Measurements from ENCODE around the gene OVOL3. TPM values are rescaled to one million over a fixed set of nuclear protein-coding genes. Genes with fewer than 3 reads are reported as not detected.
"Not testable (repeated sequence)": the region's sequence is repeated elsewhere in the genome, so short reads cannot be mapped to it uniquely, and the experiment has no call there.

OVOL3 gene
- total and polyA plus RNA-seq, 4 donors, result not detected

- no peaks in the 10 kb centered on the region for H3K27me3 ChIP-seq (ENCODE audit: control insufficient read depth in 4 of 4, insufficient read depth in 4 of 4, low read length in 3 of 4)
- no peak overlapping the region for H3K9ac ChIP-seq (ENCODE audit: low read depth in 1 of 2, low read length in 2 of 2)
- TF ChIP-seq FOXA2 (IDR thresholded peaks at IDR 0.05) (no peak), RAD21 (IDR thresholded peaks at IDR 0.05) (no peak), JUND (IDR thresholded peaks at IDR 0.05) (no peak), ATF3 (IDR thresholded peaks at IDR 0.05) (no peak), GABPA (IDR thresholded peaks at IDR 0.05 in 1 of 2, conservative IDR thresholded peaks at IDR 0.05 in 1 of 2) (no peak), HNF4G (IDR thresholded peaks at IDR 0.05) (no peak), NR2F2 (IDR thresholded peaks at IDR 0.05) (no peak), EGR1 (IDR thresholded peaks at IDR 0.05; ENCODE audit: low read depth in 2 of 2) (no peak), YY1 (IDR thresholded peaks at IDR 0.05) (no peak), HNF4A (conservative IDR thresholded peaks at IDR 0.05) (no peak), TAF1 (conservative IDR thresholded peaks at IDR 0.05) (no peak)
- TF ChIP-seq, protein P1, sequence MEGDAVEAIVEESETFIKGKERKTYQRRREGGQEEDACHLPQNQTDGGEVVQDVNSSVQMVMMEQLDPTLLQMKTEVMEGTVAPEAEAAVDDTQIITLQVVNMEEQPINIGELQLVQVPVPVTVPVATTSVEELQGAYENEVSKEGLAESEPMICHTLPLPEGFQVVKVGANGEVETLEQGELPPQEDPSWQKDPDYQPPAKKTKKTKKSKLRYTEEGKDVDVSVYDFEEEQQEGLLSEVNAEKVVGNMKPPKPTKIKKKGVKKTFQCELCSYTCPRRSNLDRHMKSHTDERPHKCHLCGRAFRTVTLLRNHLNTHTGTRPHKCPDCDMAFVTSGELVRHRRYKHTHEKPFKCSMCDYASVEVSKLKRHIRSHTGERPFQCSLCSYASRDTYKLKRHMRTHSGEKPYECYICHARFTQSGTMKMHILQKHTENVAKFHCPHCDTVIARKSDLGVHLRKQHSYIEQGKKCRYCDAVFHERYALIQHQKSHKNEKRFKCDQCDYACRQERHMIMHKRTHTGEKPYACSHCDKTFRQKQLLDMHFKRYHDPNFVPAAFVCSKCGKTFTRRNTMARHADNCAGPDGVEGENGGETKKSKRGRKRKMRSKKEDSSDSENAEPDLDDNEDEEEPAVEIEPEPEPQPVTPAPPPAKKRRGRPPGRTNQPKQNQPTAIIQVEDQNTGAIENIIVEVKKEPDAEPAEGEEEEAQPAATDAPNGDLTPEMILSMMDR (IDR thresholded peaks at IDR 0.05; ENCODE audit: low read depth, low read length, missing input control), result no peak
- TF ChIP-seq, protein P2, sequence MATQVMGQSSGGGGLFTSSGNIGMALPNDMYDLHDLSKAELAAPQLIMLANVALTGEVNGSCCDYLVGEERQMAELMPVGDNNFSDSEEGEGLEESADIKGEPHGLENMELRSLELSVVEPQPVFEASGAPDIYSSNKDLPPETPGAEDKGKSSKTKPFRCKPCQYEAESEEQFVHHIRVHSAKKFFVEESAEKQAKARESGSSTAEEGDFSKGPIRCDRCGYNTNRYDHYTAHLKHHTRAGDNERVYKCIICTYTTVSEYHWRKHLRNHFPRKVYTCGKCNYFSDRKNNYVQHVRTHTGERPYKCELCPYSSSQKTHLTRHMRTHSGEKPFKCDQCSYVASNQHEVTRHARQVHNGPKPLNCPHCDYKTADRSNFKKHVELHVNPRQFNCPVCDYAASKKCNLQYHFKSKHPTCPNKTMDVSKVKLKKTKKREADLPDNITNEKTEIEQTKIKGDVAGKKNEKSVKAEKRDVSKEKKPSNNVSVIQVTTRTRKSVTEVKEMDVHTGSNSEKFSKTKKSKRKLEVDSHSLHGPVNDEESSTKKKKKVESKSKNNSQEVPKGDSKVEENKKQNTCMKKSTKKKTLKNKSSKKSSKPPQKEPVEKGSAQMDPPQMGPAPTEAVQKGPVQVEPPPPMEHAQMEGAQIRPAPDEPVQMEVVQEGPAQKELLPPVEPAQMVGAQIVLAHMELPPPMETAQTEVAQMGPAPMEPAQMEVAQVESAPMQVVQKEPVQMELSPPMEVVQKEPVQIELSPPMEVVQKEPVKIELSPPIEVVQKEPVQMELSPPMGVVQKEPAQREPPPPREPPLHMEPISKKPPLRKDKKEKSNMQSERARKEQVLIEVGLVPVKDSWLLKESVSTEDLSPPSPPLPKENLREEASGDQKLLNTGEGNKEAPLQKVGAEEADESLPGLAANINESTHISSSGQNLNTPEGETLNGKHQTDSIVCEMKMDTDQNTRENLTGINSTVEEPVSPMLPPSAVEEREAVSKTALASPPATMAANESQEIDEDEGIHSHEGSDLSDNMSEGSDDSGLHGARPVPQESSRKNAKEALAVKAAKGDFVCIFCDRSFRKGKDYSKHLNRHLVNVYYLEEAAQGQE (IDR thresholded peaks at IDR 0.05), result no peak
- TF ChIP-seq, protein P3, sequence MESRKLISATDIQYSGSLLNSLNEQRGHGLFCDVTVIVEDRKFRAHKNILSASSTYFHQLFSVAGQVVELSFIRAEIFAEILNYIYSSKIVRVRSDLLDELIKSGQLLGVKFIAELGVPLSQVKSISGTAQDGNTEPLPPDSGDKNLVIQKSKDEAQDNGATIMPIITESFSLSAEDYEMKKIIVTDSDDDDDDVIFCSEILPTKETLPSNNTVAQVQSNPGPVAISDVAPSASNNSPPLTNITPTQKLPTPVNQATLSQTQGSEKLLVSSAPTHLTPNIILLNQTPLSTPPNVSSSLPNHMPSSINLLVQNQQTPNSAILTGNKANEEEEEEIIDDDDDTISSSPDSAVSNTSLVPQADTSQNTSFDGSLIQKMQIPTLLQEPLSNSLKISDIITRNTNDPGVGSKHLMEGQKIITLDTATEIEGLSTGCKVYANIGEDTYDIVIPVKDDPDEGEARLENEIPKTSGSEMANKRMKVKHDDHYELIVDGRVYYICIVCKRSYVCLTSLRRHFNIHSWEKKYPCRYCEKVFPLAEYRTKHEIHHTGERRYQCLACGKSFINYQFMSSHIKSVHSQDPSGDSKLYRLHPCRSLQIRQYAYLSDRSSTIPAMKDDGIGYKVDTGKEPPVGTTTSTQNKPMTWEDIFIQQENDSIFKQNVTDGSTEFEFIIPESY (IDR thresholded peaks at IDR 0.05), result no peak
- no peaks in the 10 kb centered on the region for H3K4me1 ChIP-seq (ENCODE audit: control insufficient read depth in 4 of 4, insufficient read depth in 4 of 4, low read length in 3 of 4)
- DNase-seq (ENCODE audit: low spot score), result no peak
- H3K9me3 ChIP-seq (ENCODE audit: control insufficient read depth in 4 of 4, low read length in 3 of 4), result no peaks in the 10 kb centered on the region
- WGBS, result 98% methylated on average over 11 of the region's 11 CpGs
- H3K27ac ChIP-seq (ENCODE audit: low read depth in 1 of 2, low read length in 2 of 2), result no peak overlapping the region
- no peak overlapping the region for H3K4me3 ChIP-seq (ENCODE audit: low read depth in 1 of 3, low read length in 3 of 3)
- no peaks in the 10 kb centered on the region for H3K36me3 ChIP-seq (ENCODE audit: control insufficient read depth in 4 of 4, insufficient read depth in 3 of 4, low read depth in 1 of 4, low read length in 3 of 4)
Observed at GRCh38 chr19:36067681-36068080, 43.3 kb upstream of the OVOL3 start.

GRCh38 chr19:36068810-36069499 lies 42.0 kb upstream of the OVOL3 start:
- 98% methylated on average over 54 of the region's 57 CpGs for WGBS
- H3K9ac ChIP-seq (ENCODE audit: low read depth in 1 of 2, low read length in 2 of 2); H3K4me3 ChIP-seq (ENCODE audit: low read depth in 1 of 3, low read length in 3 of 3); H3K27ac ChIP-seq (ENCODE audit: low read depth in 1 of 2, low read length in 2 of 2); H3K27me3 ChIP-seq (ENCODE audit: control insufficient read depth in 4 of 4, insufficient read depth in 4 of 4, low read length in 3 of 4); H3K9me3 ChIP-seq (ENCODE audit: control insufficient read depth in 4 of 4, low read length in 3 of 4); DNase-seq (ENCODE audit: low spot score); H3K4me1 ChIP-seq (ENCODE audit: control insufficient read depth in 4 of 4, insufficient read depth in 4 of 4, low read length in 3 of 4); H3K36me3 ChIP-seq (ENCODE audit: control insufficient read depth in 4 of 4, insufficient read depth in 3 of 4, low read depth in 1 of 4, low read length in 3 of 4): not testable (repeated sequence)
